ENCODE measurements around the gene ADM. TPM values are rescaled to one million over a fixed set of nuclear protein-coding genes. Genes with fewer than 3 reads are reported as not detected.

Gene ADM
- total and polyA plus RNA-seq, 2 experiments from 2014 or later, result 75.8 to 95.9 TPM

DNA sequence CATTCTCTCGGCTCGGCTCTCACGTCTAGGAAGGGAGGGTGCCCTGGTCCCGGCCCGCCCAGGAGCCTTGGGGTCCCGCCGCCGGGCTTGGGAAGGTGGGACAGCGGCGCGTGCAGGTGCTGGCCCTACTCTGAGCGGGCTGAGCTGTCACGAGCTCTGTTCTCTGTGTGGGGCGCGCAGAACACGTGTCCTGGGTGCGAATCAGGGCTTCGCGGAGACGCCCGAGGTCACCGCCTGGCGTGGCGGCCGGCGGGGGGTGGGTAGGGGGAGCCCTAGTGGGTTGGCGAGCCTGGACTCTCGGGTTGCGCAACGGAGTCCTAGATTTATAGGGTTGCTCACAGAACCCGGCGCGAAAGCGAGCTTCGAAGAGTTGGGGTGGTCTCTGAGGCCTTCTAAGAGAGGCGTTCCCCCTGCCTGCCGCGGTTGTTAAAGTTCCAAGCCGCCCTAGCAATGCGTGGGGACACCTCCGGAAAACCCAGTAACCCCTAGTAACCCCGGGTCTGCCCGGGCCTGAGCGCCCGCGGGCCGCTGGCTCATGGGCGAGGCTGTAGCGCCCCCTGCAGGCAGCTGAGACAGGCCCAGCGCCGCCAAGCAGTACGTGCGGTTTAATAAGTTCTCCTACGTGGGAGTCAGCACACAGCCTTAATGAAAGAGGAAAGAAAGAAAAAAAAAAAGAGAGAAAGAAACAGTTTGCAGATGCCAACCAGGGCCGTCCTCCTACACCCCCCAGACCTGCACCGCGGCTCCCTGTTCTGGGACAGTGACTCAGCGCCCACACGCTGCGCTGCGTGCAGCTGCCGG, 2.7 kb downstream of the ADM start:
- Histone ChIP-seq H3K9me2 (ENCODE audit: insufficient read depth) (no peaks in the 10 kb centered on the region), H4K20me1 (replicated peaks; ENCODE audit: insufficient read depth) (peaks cover 5% of the 10 kb centered on the region; the same call in 1 of the 2 replicates), H3K27ac (ENCODE audit: low read depth) (peak overlapping the region; percentile 72), H2AFZ (no peak overlapping the region), H3K79me2 (replicated peaks; ENCODE audit: insufficient read depth) (peaks cover 23% of the 10 kb centered on the region), H3K4me3 (peak overlapping the region; percentile 92), H3F3A (replicated peaks; ENCODE audit: low read depth) (peaks cover 21% of the 10 kb centered on the region; the same call in 1 of the 2 replicates), H3K27me3 (ENCODE audit: insufficient read depth) (peaks cover 54% of the 10 kb centered on the region), H3K36me3 (ENCODE audit: insufficient read depth) (no peaks in the 10 kb centered on the region), H3K4me1 (ENCODE audit: insufficient read depth) (peaks cover 16% of the 10 kb centered on the region), H3K4me2 (peak overlapping the region; percentile 69)
- Mint-ChIP-seq H3K36me3 (ENCODE audit: low read depth) (peaks cover 50% of the 10 kb centered on the region), H3K4me3 (peak overlapping the region; percentile 79), H3K27ac (peak overlapping the region; percentile 91), H3K9me3 (peaks cover 18% of the 10 kb centered on the region), H3K27me3 (ENCODE audit: insufficient read depth, low read depth, poor library complexity) (peaks cover 46% of the 10 kb centered on the region), H3K4me1 (peaks cover 28% of the 10 kb centered on the region)
- ATAC-seq, result peak; percentile 28
- TF ChIP-seq, protein P1, sequence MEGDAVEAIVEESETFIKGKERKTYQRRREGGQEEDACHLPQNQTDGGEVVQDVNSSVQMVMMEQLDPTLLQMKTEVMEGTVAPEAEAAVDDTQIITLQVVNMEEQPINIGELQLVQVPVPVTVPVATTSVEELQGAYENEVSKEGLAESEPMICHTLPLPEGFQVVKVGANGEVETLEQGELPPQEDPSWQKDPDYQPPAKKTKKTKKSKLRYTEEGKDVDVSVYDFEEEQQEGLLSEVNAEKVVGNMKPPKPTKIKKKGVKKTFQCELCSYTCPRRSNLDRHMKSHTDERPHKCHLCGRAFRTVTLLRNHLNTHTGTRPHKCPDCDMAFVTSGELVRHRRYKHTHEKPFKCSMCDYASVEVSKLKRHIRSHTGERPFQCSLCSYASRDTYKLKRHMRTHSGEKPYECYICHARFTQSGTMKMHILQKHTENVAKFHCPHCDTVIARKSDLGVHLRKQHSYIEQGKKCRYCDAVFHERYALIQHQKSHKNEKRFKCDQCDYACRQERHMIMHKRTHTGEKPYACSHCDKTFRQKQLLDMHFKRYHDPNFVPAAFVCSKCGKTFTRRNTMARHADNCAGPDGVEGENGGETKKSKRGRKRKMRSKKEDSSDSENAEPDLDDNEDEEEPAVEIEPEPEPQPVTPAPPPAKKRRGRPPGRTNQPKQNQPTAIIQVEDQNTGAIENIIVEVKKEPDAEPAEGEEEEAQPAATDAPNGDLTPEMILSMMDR (conservative IDR thresholded peaks at IDR 0.05; ENCODE audit: low read depth in 2 of 2), result peak; percentile 82 to 100
- TF ChIP-seq ZNF331 (CRISPR knock-in tag; IDR thresholded peaks at IDR 0.05; ENCODE audit: low read depth), result no peak
- TF ChIP-seq POLR2AphosphoS5 (IDR thresholded peaks at IDR 0.05; ENCODE audit: low read depth), result peak; percentile 44; the same call in 1 of the 2 replicates
- 0 out of 2 replicates have a peak, but pooled peaks have one; percentile 20 for TF ChIP-seq CREB1 (CRISPR knock-in tag; IDR thresholded peaks at IDR 0.05; ENCODE audit: low read depth)
- TF ChIP-seq NANOG (IDR thresholded peaks at IDR 0.05; ENCODE audit: borderline replicate concordance), result no peak
- TF ChIP-seq, protein P2, sequence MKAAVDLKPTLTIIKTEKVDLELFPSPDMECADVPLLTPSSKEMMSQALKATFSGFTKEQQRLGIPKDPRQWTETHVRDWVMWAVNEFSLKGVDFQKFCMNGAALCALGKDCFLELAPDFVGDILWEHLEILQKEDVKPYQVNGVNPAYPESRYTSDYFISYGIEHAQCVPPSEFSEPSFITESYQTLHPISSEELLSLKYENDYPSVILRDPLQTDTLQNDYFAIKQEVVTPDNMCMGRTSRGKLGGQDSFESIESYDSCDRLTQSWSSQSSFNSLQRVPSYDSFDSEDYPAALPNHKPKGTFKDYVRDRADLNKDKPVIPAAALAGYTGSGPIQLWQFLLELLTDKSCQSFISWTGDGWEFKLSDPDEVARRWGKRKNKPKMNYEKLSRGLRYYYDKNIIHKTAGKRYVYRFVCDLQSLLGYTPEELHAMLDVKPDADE (IDR thresholded peaks at IDR 0.05), result no peak
- peak; percentile 88 for DNase-seq (ENCODE audit: low spot score)

DNA sequence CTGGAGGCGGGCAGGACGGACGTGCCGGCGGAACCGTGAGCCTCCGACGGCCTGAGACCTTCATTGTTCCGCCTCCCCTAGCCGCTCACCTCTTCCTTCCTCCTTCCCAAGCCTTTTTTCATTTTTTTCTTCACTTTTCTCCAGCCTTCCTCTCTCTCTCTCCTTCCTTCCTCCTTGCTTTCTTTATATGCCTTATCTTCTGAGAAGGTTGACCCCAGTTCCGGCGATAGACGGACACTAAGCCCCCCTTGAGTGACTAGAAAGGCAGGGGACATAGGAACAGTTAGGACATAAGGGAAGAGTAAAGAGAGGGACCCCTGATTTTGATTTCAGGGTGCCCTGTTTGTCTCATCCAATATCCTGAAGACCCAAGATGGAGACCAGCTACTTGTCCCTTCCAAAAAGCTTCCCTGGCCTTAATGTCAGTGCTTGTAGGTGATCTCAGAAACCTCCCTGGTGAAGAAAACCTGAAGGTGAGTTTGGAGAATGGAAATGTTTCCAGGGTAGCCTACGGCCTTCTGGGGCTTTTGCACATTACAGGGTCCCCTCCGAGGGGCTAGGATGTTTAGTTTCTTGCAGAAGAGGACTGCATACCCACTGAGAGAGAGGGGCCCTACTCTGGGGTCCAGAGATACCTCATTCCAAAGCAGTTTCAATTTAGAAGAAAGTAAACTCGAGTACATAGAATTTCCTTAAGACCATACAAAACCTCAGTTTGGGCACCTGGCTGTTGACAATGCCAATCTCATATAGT, 3.5 kb downstream of the ADM start:
- Histone ChIP-seq H3K4me1 (ENCODE audit: insufficient read depth) (peaks cover 16% of the 10 kb centered on the region), H3K79me2 (replicated peaks; ENCODE audit: insufficient read depth) (peaks cover 23% of the 10 kb centered on the region), H3K27ac (ENCODE audit: low read depth) (peak overlapping the region; percentile 72; the same call in 1 of the 2 replicates), H2AFZ (no peak overlapping the region), H3K4me2 (peak overlapping the region; percentile 69), H3K4me3 (peak overlapping the region; percentile 92), H3K27me3 (ENCODE audit: insufficient read depth) (peaks cover 46% of the 10 kb centered on the region), H3K9me2 (ENCODE audit: insufficient read depth) (no peaks in the 10 kb centered on the region), H3K36me3 (ENCODE audit: insufficient read depth) (no peaks in the 10 kb centered on the region), H4K20me1 (replicated peaks; ENCODE audit: insufficient read depth) (peaks cover 5% of the 10 kb centered on the region; the same call in 1 of the 2 replicates), H3F3A (replicated peaks; ENCODE audit: low read depth) (0 out of 2 replicates have a peak, but pooled peaks cover 17% of the 10 kb centered on the region)
- Mint-ChIP-seq H3K9me3 (peaks cover 20% of the 10 kb centered on the region), H3K36me3 (ENCODE audit: low read depth) (peaks cover 51% of the 10 kb centered on the region), H3K27ac (peak overlapping the region; percentile 91), H3K27me3 (ENCODE audit: insufficient read depth, low read depth, poor library complexity) (peaks cover 39% of the 10 kb centered on the region), H3K4me3 (peak overlapping the region; percentile 79), H3K4me1 (peaks cover 28% of the 10 kb centered on the region)
- no peak for DNase-seq (ENCODE audit: low spot score)
- no peak for ATAC-seq
- TF ChIP-seq ZNF114 (CRISPR knock-in tag; IDR thresholded peaks at IDR 0.05) (no peak), CREB1 (CRISPR knock-in tag; IDR thresholded peaks at IDR 0.05; ENCODE audit: low read depth) (no peak), EZH2phosphoT487 (IDR thresholded peaks at IDR 0.05; ENCODE audit: unreplicated experiment) (no peak), STAT1 (IDR thresholded peaks at IDR 0.05; ENCODE audit: unreplicated experiment) (no peak), NANOG (IDR thresholded peaks at IDR 0.05; ENCODE audit: borderline replicate concordance) (no peak), ZNF331 (CRISPR knock-in tag; IDR thresholded peaks at IDR 0.05; ENCODE audit: low read depth) (no peak)
- TF ChIP-seq, protein P2 (IDR thresholded peaks at IDR 0.05), result no peak
- TF ChIP-seq, protein P3, sequence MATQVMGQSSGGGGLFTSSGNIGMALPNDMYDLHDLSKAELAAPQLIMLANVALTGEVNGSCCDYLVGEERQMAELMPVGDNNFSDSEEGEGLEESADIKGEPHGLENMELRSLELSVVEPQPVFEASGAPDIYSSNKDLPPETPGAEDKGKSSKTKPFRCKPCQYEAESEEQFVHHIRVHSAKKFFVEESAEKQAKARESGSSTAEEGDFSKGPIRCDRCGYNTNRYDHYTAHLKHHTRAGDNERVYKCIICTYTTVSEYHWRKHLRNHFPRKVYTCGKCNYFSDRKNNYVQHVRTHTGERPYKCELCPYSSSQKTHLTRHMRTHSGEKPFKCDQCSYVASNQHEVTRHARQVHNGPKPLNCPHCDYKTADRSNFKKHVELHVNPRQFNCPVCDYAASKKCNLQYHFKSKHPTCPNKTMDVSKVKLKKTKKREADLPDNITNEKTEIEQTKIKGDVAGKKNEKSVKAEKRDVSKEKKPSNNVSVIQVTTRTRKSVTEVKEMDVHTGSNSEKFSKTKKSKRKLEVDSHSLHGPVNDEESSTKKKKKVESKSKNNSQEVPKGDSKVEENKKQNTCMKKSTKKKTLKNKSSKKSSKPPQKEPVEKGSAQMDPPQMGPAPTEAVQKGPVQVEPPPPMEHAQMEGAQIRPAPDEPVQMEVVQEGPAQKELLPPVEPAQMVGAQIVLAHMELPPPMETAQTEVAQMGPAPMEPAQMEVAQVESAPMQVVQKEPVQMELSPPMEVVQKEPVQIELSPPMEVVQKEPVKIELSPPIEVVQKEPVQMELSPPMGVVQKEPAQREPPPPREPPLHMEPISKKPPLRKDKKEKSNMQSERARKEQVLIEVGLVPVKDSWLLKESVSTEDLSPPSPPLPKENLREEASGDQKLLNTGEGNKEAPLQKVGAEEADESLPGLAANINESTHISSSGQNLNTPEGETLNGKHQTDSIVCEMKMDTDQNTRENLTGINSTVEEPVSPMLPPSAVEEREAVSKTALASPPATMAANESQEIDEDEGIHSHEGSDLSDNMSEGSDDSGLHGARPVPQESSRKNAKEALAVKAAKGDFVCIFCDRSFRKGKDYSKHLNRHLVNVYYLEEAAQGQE (IDR thresholded peaks at IDR 0.05; ENCODE audit: unreplicated experiment), result no peak
